C4-2B (cell line): Measurements from ENCODE around the gene SLF1.

ENCODE experiments used
- ZFX ChIP-seq: fragments of 450-650 bp; IDR thresholded peaks from 2 replicates; pipeline ENCODE4 v1.6.1; 2017
- TF ChIP-seq, protein P1 (sequence below): fragments of 450-650 bp; conservative IDR thresholded peaks from 2 replicates; pipeline ENCODE4 v1.5.1; 2017; ENCODE audit warnings: mild to moderate bottlenecking

DNA sequence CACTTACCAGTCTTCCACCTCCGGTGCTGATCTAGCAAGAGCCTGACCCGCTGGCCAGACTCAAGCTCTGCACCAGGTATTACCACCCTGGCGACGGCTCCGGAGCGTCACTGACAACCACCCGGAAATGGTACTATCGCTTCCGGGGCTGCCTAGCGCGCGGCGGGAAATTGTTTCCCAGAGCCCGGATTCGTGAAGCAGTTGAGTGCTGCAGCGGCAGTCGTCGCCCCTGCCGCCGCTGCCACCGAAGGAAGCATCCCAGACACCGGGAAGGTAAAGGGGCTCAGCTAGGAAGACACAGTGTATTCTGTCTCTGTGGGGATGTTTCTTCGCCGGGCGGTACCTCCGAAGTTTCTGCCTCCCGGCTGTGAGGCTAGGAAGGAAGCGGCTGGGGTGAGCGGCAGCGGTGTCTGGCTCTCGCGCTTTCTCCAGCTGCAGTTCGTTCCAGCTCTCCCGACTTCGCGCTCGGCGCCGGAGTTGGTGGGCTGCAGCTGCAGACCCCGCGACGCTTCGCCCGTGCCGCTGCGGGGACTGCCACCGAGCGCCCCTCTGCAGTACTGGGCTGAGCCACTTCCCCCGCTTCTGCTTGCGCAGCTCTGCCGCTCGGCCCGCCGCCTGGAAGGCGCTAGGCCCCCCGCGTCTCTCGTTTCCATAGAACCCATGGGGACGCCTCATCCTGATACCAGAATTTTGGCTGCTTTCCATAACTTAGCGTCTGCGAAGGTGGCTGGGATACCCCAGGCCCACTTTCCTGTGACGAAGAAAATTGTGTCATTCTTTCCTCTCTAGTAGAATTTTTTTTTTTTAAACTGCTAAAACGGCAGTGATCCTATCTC lies at the start of gene SLF1, which contains the start of gene KIAA0825:
- TF ChIP-seq, protein P1, sequence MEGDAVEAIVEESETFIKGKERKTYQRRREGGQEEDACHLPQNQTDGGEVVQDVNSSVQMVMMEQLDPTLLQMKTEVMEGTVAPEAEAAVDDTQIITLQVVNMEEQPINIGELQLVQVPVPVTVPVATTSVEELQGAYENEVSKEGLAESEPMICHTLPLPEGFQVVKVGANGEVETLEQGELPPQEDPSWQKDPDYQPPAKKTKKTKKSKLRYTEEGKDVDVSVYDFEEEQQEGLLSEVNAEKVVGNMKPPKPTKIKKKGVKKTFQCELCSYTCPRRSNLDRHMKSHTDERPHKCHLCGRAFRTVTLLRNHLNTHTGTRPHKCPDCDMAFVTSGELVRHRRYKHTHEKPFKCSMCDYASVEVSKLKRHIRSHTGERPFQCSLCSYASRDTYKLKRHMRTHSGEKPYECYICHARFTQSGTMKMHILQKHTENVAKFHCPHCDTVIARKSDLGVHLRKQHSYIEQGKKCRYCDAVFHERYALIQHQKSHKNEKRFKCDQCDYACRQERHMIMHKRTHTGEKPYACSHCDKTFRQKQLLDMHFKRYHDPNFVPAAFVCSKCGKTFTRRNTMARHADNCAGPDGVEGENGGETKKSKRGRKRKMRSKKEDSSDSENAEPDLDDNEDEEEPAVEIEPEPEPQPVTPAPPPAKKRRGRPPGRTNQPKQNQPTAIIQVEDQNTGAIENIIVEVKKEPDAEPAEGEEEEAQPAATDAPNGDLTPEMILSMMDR, result no peak
- TF ChIP-seq ZFX, result peak; percentile 60; the same call in 1 of the 2 replicates
